A549 (cell line): ENCODE measurements around the gene ABCF1. TPM values are rescaled to one million over a fixed set of nuclear protein-coding genes. Genes with fewer than 3 reads are reported as not detected.
A peak's percentile ranks its signal among the peaks of the same experiment; 100 is the strongest.

Experiments
- ATAC-seq, 2 experiments: fragments of 200-7000 bp in 1 of 2; fragments of >200 bp in 1 of 2; cut with Nextera tagmentation in 1 of 2; cut with Tn5 transposase in 1 of 2; 3 replicates each; pipeline versions ENCODE4 v1.8.0 to v1.9.1; 2018 to 2020; ENCODE audit warnings: mild to moderate bottlenecking in 1 of 2, moderate library complexity in 1 of 2
- CTCF ChIA-PET: fragments of 300-600 bp; sonication (Branson Sonifier 250); formaldehyde crosslinking; extraction: SDS; loops from one replicate; lab custom pipeline; 2021; ENCODE audit warnings: antibody characterized with exemption, inconsistent platforms; lab: Yijun Ruan, JAX
- POLR2A ChIA-PET: fragments of 350-600 bp; formaldehyde crosslinking; extraction: SDS; loops from one replicate; lab custom pipeline; 2021; ENCODE audit warnings: antibody characterized with exemption, inconsistent platforms; lab: Yijun Ruan, JAX
- DNase-seq, 2 experiments: peaks; one replicate each; pipeline versions ENCODE4 v3.0.0 to v3.0.0-alpha.2; 2011 to 2016; ENCODE audit warnings: low read depth in 1 of 2, low spot score in 1 of 2
- FAIRE-seq: peaks from 2 replicates; lab custom pipeline; 2011; peaks lifted over from hg19 to GRCh38; lab: Jason Lieb, UNC
- H3K27ac ChIP-seq, 2 experiments: fragments of >200 bp; sonication (Bioruptor Twin); formaldehyde crosslinking; 3 replicates each; pipeline ENCODE4 v1.5.1; 2016 to 2017
- H3K4me1 ChIP-seq: fragments of >200 bp; sonication (Bioruptor Twin); formaldehyde crosslinking; 3 replicates; pipeline ENCODE4 v1.6.1; 2016
- H3K4me2 ChIP-seq: fragments of >200 bp; sonication (Bioruptor Twin); formaldehyde crosslinking; 3 replicates; pipeline ENCODE4 v1.6.1; 2016
- H3K4me3 ChIP-seq: fragments of >200 bp; sonication (Bioruptor Twin); formaldehyde crosslinking; 3 replicates; pipeline ENCODE4 v1.5.1; 2016
- H3K9me3 ChIP-seq: fragments of >200 bp; sonication (Bioruptor Twin); formaldehyde crosslinking; 3 replicates; pipeline ENCODE4 v1.6.1; 2016
- CBX2 ChIP-seq: fragments of 200-600 bp; sonication (generic); IDR thresholded peaks from 2 replicates; pipeline ENCODE4 v1.6.1; 2016; ENCODE audit warnings: low read depth, mild to moderate bottlenecking, borderline replicate concordance
- CEBPB ChIP-seq, 2 experiments: fragments of >200 bp in 1 of 2; sonication (Bioruptor Twin) in 1 of 2; formaldehyde crosslinking in 1 of 2; IDR thresholded peaks; 2 replicates each; pipeline ENCODE4 v1.6.1; 2012 to 2016
- CHD2 ChIP-seq: fragments of 150-350 bp; IDR thresholded peaks from 2 replicates; pipeline ENCODE4 v1.6.1; 2014; ENCODE audit warnings: low read length; ENCODE audit not compliant: partially characterized antibody
- E2F6 ChIP-seq: IDR thresholded peaks from 2 replicates; pipeline ENCODE4 v1.6.1; 2012; ENCODE audit warnings: low read depth, borderline replicate concordance
- EP300 ChIP-seq, 2 experiments: fragments of >200 bp; sonication (Bioruptor Twin); formaldehyde crosslinking; IDR thresholded peaks; 2 replicates in 1 of 2; 3 replicates in 1 of 2; pipeline ENCODE4 v1.6.1; 2016 to 2017
- ESRRA ChIP-seq: fragments of 150-350 bp; IDR thresholded peaks from 2 replicates; pipeline ENCODE4 v1.6.1; 2014; ENCODE audit warnings: mild to moderate bottlenecking, low read length, borderline replicate concordance
- HDAC2 ChIP-seq: fragments of 200-600 bp; sonication (generic); IDR thresholded peaks from 2 replicates; pipeline ENCODE4 v1.6.1; 2016
- HES2 ChIP-seq: fragments of >200 bp; sonication (Bioruptor Twin); formaldehyde crosslinking; IDR thresholded peaks from 2 replicates; pipeline ENCODE4 v1.6.1; 2016
- HOXA7 ChIP-seq: fragments of 250-450 bp; sonication (Bioruptor Pico); IDR thresholded peaks from 2 replicates; pipeline ENCODE4 v1.5.0; 2020; ENCODE audit warnings: mild to moderate bottlenecking, moderate library complexity
- HOXB13 ChIP-seq: fragments of 250-450 bp; sonication (Bioruptor Pico); IDR thresholded peaks from 2 replicates; pipeline ENCODE4 v1.5.0; 2020; ENCODE audit warnings: low read depth, mild to moderate bottlenecking, moderate library complexity
- JUN ChIP-seq, 2 experiments: fragments of >200 bp; sonication (Bioruptor Twin); formaldehyde crosslinking; IDR thresholded peaks; 2 replicates in 1 of 2; 3 replicates in 1 of 2; pipeline ENCODE4 v1.6.1; 2016 to 2017
- JUNB ChIP-seq: fragments of >200 bp; sonication (Bioruptor Twin); formaldehyde crosslinking; IDR thresholded peaks from 2 replicates; pipeline ENCODE4 v1.6.1; 2016
- KDM1A ChIP-seq: fragments of 200-600 bp; sonication (generic); IDR thresholded peaks from 2 replicates; pipeline ENCODE4 v1.6.1; 2016; ENCODE audit warnings: low read depth, mild to moderate bottlenecking
- KDM5A ChIP-seq: fragments of 200-600 bp; sonication (generic); IDR thresholded peaks from 2 replicates; pipeline ENCODE4 v1.6.1; 2016; ENCODE audit warnings: antibody characterized with exemption, mild to moderate bottlenecking
- MAFK ChIP-seq: fragments of 450-650 bp; IDR thresholded peaks from 2 replicates; pipeline ENCODE4 v1.6.1; 2014; ENCODE audit not compliant: partially characterized antibody
- MAX ChIP-seq: IDR thresholded peaks from 2 replicates; pipeline ENCODE4 v1.6.1; 2012
- MYC ChIP-seq: IDR thresholded peaks from 2 replicates; pipeline ENCODE4 v1.6.1; 2012; ENCODE audit warnings: mild to moderate bottlenecking, inconsistent platforms, low read length, improper control_type of control experiment, borderline replicate concordance
- NFE2L2 ChIP-seq: fragments of 150-350 bp; conservative IDR thresholded peaks from 2 replicates; pipeline ENCODE4 v1.6.1; 2014; ENCODE audit warnings: low read length
- NPAS2 ChIP-seq: fragments of 250-450 bp; sonication (Bioruptor Pico); IDR thresholded peaks from 2 replicates; pipeline ENCODE4 v1.8.0; 2022; ENCODE audit warnings: mild to moderate bottlenecking, moderate library complexity, borderline replicate concordance
- NR3C1 ChIP-seq: fragments of >200 bp; sonication (Bioruptor Twin); formaldehyde crosslinking; IDR thresholded peaks from 3 replicates; pipeline ENCODE4 v1.6.1; 2017
- PBX3 ChIP-seq: IDR thresholded peaks from 2 replicates; pipeline ENCODE4 v1.6.1; 2012
- RAD21 ChIP-seq, 2 experiments: fragments of >200 bp in 1 of 2; sonication (Bioruptor Twin) in 1 of 2; formaldehyde crosslinking in 1 of 2; IDR thresholded peaks in 1 of 2; conservative IDR thresholded peaks in 1 of 2; 2 replicates in 1 of 2; 3 replicates in 1 of 2; pipeline ENCODE4 v1.6.1; 2012 to 2018; ENCODE audit warnings: inconsistent platforms in 1 of 2
- REST ChIP-seq: fragments of 200-600 bp; sonication (generic); IDR thresholded peaks from 2 replicates; pipeline ENCODE4 v1.6.1; 2016; ENCODE audit warnings: antibody characterized with exemption, mild to moderate bottlenecking, moderate library complexity
- RFX5 ChIP-seq: fragments of 450-650 bp; IDR thresholded peaks from 2 replicates; pipeline ENCODE4 v1.7.1; 2014; ENCODE audit warnings: antibody characterized with exemption, mild to moderate bottlenecking, moderate library complexity
- SMC3 ChIP-seq: fragments of >200 bp; sonication (Bioruptor Twin); formaldehyde crosslinking; IDR thresholded peaks from 3 replicates; pipeline ENCODE4 v1.6.1; 2018; ENCODE audit warnings: inconsistent platforms
- SREBF2 ChIP-seq: fragments of 450-650 bp; IDR thresholded peaks from 2 replicates; pipeline ENCODE4 v1.6.1; 2014; ENCODE audit warnings: mild to moderate bottlenecking, moderate library complexity
- USF2 ChIP-seq: fragments of 450-650 bp; IDR thresholded peaks from 2 replicates; pipeline ENCODE4 v1.6.1; 2014; ENCODE audit warnings: antibody characterized with exemption
- ZC3H11A ChIP-seq: fragments of 450-650 bp; IDR thresholded peaks from 2 replicates; pipeline ENCODE4 v1.6.1; 2014; ENCODE audit warnings: antibody characterized with exemption, mild to moderate bottlenecking
- ZFP36 ChIP-seq: fragments of 450-650 bp; IDR thresholded peaks from 2 replicates; pipeline ENCODE4 v1.6.1; 2014; ENCODE audit warnings: borderline replicate concordance; ENCODE audit not compliant: partially characterized antibody
- ZNF302 ChIP-seq: fragments of 250-450 bp; sonication (Bioruptor Pico); IDR thresholded peaks from 2 replicates; pipeline ENCODE4 v1.9.0; 2021; ENCODE audit warnings: inconsistent platforms, mild to moderate bottlenecking, moderate library complexity
- WGBS: methylation state at CpG from one replicate; pipeline ENCODE4 v1.1.6; 2017; ENCODE audit errors: missing lambda C conversion rate; 5-methylcytosine and 5-hydroxymethylcytosine counted together
- polyA plus RNA-seq, 4 experiments: library from polyadenylated mRNA; depleted of rRNA in 3 of 4; stranded (reverse); fragments of >200 nt; fragmentation: RNase III in 1 of 4; extraction: RNeasy Plus Mini Kit Qiagen cat#74134 plus additional on column Dnase treatment in 1 of 4; gene quantifications; 2 replicates in 3 of 4; 3 replicates in 1 of 4; pipeline ENCODE4 v1.2.3, GENCODE V29; 2011 to 2017
- TF ChIP-seq, protein P1 (sequence below): fragments of 250-450 bp; sonication (Bioruptor Pico); IDR thresholded peaks from 2 replicates; pipeline ENCODE4 v1.5.0; 2020; ENCODE audit warnings: low read depth, mild to moderate bottlenecking, moderate library complexity
- TF ChIP-seq, protein P2 (sequence below): fragments of >200 bp; sonication (Bioruptor Twin); formaldehyde crosslinking; IDR thresholded peaks from 3 replicates; pipeline ENCODE4 v1.6.1; 2016

The ABCF1 gene
- polyA plus RNA-seq, 2 of the 4 experiments (the other 2 are of a cell fraction) = 31.0 to 72.0 TPM

GRCh38 chr6:30556906-30557682 lies 14.1 kb upstream of the ABCF1 start, which contains the start of gene PRR3:
Gene PRR3 (plus strand): TSS chr6:30557295. CDS start chr6:30557345, 50 bp downstream.
- peak within 1 kb of the TSS; percentile 88 for H3K4me3 ChIP-seq
- H3K27ac ChIP-seq = peak within 1 kb of the TSS; percentile 91 to 94
- ATAC-seq (peak; percentile 83 to 85), DNase-seq (peak; percentile 67 to 93), FAIRE-seq (no peak)
- ChIA-PET POLR2A (interaction anchor here (0.6 to 1.7 kb wide), 6 partner anchors 10 to 59 kb away, joined by 3 to 15 read pairs (median 3); partner anchors contain the start of gene ABCF1), CTCF (interaction anchor here (9.4 kb wide), 1 partner anchor 14 kb away, joined by 103 read pairs; no protein-coding TSS in a partner anchor)
- 2% methylated on average over 26 of the region's 42 CpGs for WGBS
- H3K4me1 ChIP-seq = peaks cover 13% of the 10 kb centered on the region; the same call in 2 of the 3 replicates
- H3K4me2 ChIP-seq = peak within 1 kb of the TSS; percentile 93
- H3K9me3 ChIP-seq = no peaks in the 10 kb centered on the region
- no peak for TF ChIP-seq CEBPB (IDR thresholded peaks at IDR 0.05)
- TF ChIP-seq NR3C1 = no peak
- no peak for TF ChIP-seq KDM1A
- TF ChIP-seq HDAC2 = no peak; the same call in 1 of the 2 replicates
- peak; percentile 53; the same call in 1 of the 2 replicates for TF ChIP-seq ZNF302 (CRISPR knock-in tag)
- no peak for TF ChIP-seq JUNB
- no peak for TF ChIP-seq NPAS2 (CRISPR knock-in tag)
- TF ChIP-seq RAD21 (conservative IDR thresholded peaks at IDR 0.05 in 1 of 2, IDR thresholded peaks at IDR 0.05 in 1 of 2) = no peak
- no peak for TF ChIP-seq EP300 (IDR thresholded peaks at IDR 0.05)
- no peak; the same call in 1 of the 2 replicates for TF ChIP-seq MYC
- TF ChIP-seq NFE2L2 = no peak
- no peak for TF ChIP-seq SREBF2
- TF ChIP-seq MAX = peak; percentile 98
- TF ChIP-seq SMC3 = no peak
- TF ChIP-seq ZC3H11A = no peak
- TF ChIP-seq HOXB13 (CRISPR knock-in tag) = peak; percentile 87
- peak; percentile 38 to 79; a peak in 3 of 5 replicates for TF ChIP-seq JUN (IDR thresholded peaks at IDR 0.05)
- TF ChIP-seq REST = no peak
- TF ChIP-seq USF2 = peak; percentile 22; the same call in 1 of the 2 replicates
- no peak for TF ChIP-seq CHD2
- 0 out of 2 replicates have a peak, but pooled peaks have one; percentile 24 for TF ChIP-seq HOXA7
- no peak for TF ChIP-seq CBX2
- TF ChIP-seq, protein P1, sequence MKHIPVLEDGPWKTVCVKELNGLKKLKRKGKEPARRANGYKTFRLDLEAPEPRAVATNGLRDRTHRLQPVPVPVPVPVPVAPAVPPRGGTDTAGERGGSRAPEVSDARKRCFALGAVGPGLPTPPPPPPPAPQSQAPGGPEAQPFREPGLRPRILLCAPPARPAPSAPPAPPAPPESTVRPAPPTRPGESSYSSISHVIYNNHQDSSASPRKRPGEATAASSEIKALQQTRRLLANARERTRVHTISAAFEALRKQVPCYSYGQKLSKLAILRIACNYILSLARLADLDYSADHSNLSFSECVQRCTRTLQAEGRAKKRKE (CRISPR knock-in tag) = peak; percentile 37; the same call in 1 of the 2 replicates
- peak; percentile 69 for TF ChIP-seq KDM5A
- TF ChIP-seq ESRRA = no peak
- no peak for TF ChIP-seq RFX5
- TF ChIP-seq HES2 = no peak
- TF ChIP-seq E2F6 = peak; percentile 95
- no peak for TF ChIP-seq PBX3
- TF ChIP-seq ZFP36 = no peak
- peak; percentile 23 for TF ChIP-seq MAFK
- TF ChIP-seq, protein P2, sequence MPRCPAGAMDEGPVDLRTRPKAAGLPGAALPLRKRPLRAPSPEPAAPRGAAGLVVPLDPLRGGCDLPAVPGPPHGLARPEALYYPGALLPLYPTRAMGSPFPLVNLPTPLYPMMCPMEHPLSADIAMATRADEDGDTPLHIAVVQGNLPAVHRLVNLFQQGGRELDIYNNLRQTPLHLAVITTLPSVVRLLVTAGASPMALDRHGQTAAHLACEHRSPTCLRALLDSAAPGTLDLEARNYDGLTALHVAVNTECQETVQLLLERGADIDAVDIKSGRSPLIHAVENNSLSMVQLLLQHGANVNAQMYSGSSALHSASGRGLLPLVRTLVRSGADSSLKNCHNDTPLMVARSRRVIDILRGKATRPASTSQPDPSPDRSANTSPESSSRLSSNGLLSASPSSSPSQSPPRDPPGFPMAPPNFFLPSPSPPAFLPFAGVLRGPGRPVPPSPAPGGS = peak; percentile 69; the same call in 2 of the 3 replicates
